Measurements from ENCODE around the gene GANAB.

GANAB gene

DNA sequence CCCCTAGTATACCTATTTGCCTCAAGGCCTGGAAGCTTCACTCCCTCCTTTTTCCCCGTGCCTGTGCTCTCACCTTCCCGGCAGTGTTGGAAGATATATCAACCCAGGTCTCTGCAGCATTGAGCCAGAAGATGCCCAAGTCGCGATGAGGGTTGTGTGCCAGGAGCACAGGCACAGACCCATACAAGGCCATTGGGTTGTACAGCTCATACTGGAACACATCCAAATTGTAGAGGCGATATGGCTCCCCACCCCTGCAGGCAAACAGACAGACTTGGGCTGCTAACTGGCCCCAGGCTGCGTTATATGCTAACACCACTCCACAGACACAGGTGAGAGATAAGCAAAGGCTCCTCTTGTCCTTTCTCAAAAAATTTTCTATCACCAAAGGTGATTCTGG, 13.9 kb downstream of the GANAB start:
- TF ChIP-seq, protein P1, sequence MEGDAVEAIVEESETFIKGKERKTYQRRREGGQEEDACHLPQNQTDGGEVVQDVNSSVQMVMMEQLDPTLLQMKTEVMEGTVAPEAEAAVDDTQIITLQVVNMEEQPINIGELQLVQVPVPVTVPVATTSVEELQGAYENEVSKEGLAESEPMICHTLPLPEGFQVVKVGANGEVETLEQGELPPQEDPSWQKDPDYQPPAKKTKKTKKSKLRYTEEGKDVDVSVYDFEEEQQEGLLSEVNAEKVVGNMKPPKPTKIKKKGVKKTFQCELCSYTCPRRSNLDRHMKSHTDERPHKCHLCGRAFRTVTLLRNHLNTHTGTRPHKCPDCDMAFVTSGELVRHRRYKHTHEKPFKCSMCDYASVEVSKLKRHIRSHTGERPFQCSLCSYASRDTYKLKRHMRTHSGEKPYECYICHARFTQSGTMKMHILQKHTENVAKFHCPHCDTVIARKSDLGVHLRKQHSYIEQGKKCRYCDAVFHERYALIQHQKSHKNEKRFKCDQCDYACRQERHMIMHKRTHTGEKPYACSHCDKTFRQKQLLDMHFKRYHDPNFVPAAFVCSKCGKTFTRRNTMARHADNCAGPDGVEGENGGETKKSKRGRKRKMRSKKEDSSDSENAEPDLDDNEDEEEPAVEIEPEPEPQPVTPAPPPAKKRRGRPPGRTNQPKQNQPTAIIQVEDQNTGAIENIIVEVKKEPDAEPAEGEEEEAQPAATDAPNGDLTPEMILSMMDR (conservative IDR thresholded peaks at IDR 0.05; ENCODE audit: low read length), result no peak
- TF ChIP-seq EZH2phosphoT487 (IDR thresholded peaks at IDR 0.05; ENCODE audit: borderline replicate concordance), result no peak
- H3K4me1 ChIP-seq (ENCODE audit: insufficient read depth, low read length, poor library complexity, severe bottlenecking), result no peaks in the 10 kb centered on the region
- H3K9ac ChIP-seq (ENCODE audit: low read depth, low read length, poor library complexity, severe bottlenecking), result no peak overlapping the region
- H3K4me2 ChIP-seq (ENCODE audit: low read depth, low read length, poor library complexity, severe bottlenecking), result no peak overlapping the region
- no peaks in the 10 kb centered on the region for H3F3A ChIP-seq (ENCODE audit: low read depth)
- no peak overlapping the region for H3K4me3 ChIP-seq (ENCODE audit: low read length, poor library complexity, severe bottlenecking)
- H4K20me1 ChIP-seq (ENCODE audit: insufficient read depth, low read length, poor library complexity, severe bottlenecking), result no peaks in the 10 kb centered on the region
- no peak overlapping the region for H2AFZ ChIP-seq (ENCODE audit: low read length)
- H3K27me3 ChIP-seq (ENCODE audit: insufficient read depth, low read length, poor library complexity, severe bottlenecking), result no peaks in the 10 kb centered on the region
- H3K79me2 ChIP-seq (ENCODE audit: insufficient read depth, low read length), result no peaks in the 10 kb centered on the region
- H3K9me3 ChIP-seq (ENCODE audit: insufficient read depth, low read depth, low read length), result no peaks in the 10 kb centered on the region
- H3K9me2 ChIP-seq (replicated peaks; ENCODE audit: low read depth, low read length), result no peaks in the 10 kb centered on the region
- H3K36me3 ChIP-seq (ENCODE audit: insufficient read depth, low read length), result peaks cover 71% of the 10 kb centered on the region; the same call in 1 of the 2 replicates

DNA sequence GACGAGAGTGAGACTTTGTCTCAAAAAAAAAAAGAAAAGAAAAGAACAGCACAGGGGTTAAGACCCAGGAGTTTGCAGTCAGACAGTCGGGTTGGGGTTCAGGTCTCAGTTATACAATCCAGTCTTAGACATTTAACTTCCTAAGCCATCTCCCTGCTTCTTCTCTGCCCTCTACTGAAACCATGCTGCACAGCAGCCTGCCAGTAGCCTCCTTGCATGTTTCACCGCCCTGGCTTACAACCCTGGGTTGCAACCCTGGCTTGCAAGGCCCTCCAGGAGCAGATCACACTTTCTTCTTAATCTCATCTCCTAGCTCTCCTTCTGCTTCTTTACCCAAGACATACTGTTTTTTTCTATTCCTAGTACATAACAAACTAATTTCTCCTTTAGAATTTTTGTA, 18.7 kb downstream of the GANAB start:
- Histone ChIP-seq H3K27me3 (ENCODE audit: insufficient read depth, low read length, poor library complexity, severe bottlenecking) (no peaks in the 10 kb centered on the region), H3K79me2 (ENCODE audit: insufficient read depth, low read length) (no peaks in the 10 kb centered on the region), H3F3A (ENCODE audit: low read depth) (peaks cover 8% of the 10 kb centered on the region), H3K9ac (ENCODE audit: low read depth, low read length, poor library complexity, severe bottlenecking) (no peak overlapping the region), H3K4me3 (ENCODE audit: low read length, poor library complexity, severe bottlenecking) (no peak overlapping the region), H3K9me3 (ENCODE audit: insufficient read depth, low read depth, low read length) (no peaks in the 10 kb centered on the region), H2AFZ (ENCODE audit: low read length) (no peak overlapping the region), H3K36me3 (ENCODE audit: insufficient read depth, low read length) (peaks cover 67% of the 10 kb centered on the region; the same call in 1 of the 2 replicates), H3K9me2 (replicated peaks; ENCODE audit: low read depth, low read length) (no peaks in the 10 kb centered on the region), H3K4me2 (ENCODE audit: low read depth, low read length, poor library complexity, severe bottlenecking) (no peak overlapping the region), H4K20me1 (ENCODE audit: insufficient read depth, low read length, poor library complexity, severe bottlenecking) (no peaks in the 10 kb centered on the region), H3K4me1 (ENCODE audit: insufficient read depth, low read length, poor library complexity, severe bottlenecking) (no peaks in the 10 kb centered on the region)
- TF ChIP-seq, protein P1 (conservative IDR thresholded peaks at IDR 0.05; ENCODE audit: low read length), result peak; percentile 29; the same call in 1 of the 2 replicates
- TF ChIP-seq EZH2phosphoT487 (IDR thresholded peaks at IDR 0.05; ENCODE audit: borderline replicate concordance), result no peak

DNA sequence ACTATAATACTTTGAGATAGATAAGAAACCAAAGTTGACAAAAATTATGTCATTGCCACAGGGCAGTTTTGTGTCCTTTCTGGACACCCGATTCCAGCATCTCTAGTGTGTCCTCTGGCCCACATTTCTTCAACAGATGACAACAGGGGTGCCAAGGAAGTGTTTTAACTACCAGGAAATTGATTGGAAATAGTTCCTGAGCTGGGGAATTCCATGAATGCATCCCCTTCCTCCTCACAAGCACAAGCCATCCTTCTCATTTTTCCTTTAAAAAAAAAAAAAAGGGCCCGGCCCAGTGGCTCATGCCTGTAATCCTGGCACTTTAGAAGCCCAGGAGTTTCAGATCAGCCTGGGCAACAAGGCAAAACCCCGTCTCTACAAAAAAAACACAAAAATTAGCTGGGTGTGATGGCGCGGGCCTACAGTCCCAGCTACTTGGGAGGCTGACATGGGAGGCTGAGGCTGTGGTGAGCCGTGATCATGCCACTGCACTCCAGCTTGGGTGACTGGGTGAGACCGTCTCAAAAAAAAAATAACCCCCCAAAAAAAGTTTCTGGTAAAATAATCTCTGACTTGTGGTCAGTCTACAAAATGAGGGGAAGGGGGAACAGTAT, 23.8 kb downstream of the GANAB start:
- Histone ChIP-seq H3K9me2 (replicated peaks; ENCODE audit: low read depth, low read length) (no peaks in the 10 kb centered on the region), H3K4me1 (ENCODE audit: insufficient read depth, low read length, poor library complexity, severe bottlenecking) (peaks cover 12% of the 10 kb centered on the region), H3K9me3 (ENCODE audit: insufficient read depth, low read depth, low read length) (no peaks in the 10 kb centered on the region), H4K20me1 (ENCODE audit: insufficient read depth, low read length, poor library complexity, severe bottlenecking) (no peaks in the 10 kb centered on the region), H3K4me3 (ENCODE audit: low read length, poor library complexity, severe bottlenecking) (peak overlapping the region; percentile 83), H3K9ac (ENCODE audit: low read depth, low read length, poor library complexity, severe bottlenecking) (peak overlapping the region; percentile 88), H3K36me3 (ENCODE audit: insufficient read depth, low read length) (peaks cover 24% of the 10 kb centered on the region; the same call in 1 of the 2 replicates), H3K4me2 (ENCODE audit: low read depth, low read length, poor library complexity, severe bottlenecking) (peak overlapping the region; percentile 89), H3K27me3 (ENCODE audit: insufficient read depth, low read length, poor library complexity, severe bottlenecking) (no peaks in the 10 kb centered on the region), H2AFZ (ENCODE audit: low read length) (peak overlapping the region; percentile 25; the same call in 1 of the 2 replicates), H3F3A (ENCODE audit: low read depth) (peaks cover 15% of the 10 kb centered on the region), H3K79me2 (ENCODE audit: insufficient read depth, low read length) (peaks cover 21% of the 10 kb centered on the region)
- TF ChIP-seq, protein P1 (conservative IDR thresholded peaks at IDR 0.05; ENCODE audit: low read length), result no peak
- no peak for TF ChIP-seq EZH2phosphoT487 (IDR thresholded peaks at IDR 0.05; ENCODE audit: borderline replicate concordance)
